H1 (cell line): Measurements from ENCODE around the gene TRIM67. TPM values are rescaled to one million over a fixed set of nuclear protein-coding genes. Genes with fewer than 3 reads are reported as not detected.

Experiments
- CTCF ChIA-PET: fragments of 300-600 bp; sonication (Branson Sonifier 250); formaldehyde crosslinking; loops from one replicate; lab custom pipeline; 2021; ENCODE audit not compliant: partially characterized antibody; lab: Charles Lee
- POLR2A ChIA-PET: fragments of 300-600 bp; sonication (Branson Sonifier 250); formaldehyde crosslinking; loops from one replicate; lab custom pipeline; 2021; ENCODE audit warnings: inconsistent platforms; ENCODE audit not compliant: partially characterized antibody; lab: Charles Lee
- DNase-seq, 2 experiments: peaks; one replicate each; pipeline versions ENCODE4 v3.0.0 to v3.0.0-alpha.2; 2010 to 2022; ENCODE audit warnings: low spot score in 2 of 2, low read depth in 1 of 2, mixed read lengths in 1 of 2
- FAIRE-seq: peaks from 2 replicates; lab custom pipeline; 2011; peaks lifted over from hg19 to GRCh38; lab: Jason Lieb, UNC
- H2AFZ ChIP-seq: 2 replicates; pipeline ENCODE4 v1.8.1; 2012; ENCODE audit warnings: low read length, inconsistent platforms
- H2AK5ac ChIP-seq: 2 replicates; pipeline ENCODE4 v1.6.1; 2013; ENCODE audit warnings: low read depth, low read length
- H2BK120ac ChIP-seq: replicated peaks from 2 replicates; pipeline ENCODE3; 2013; ENCODE audit warnings: low read depth, low read length, inconsistent platforms
- H2BK12ac ChIP-seq: 2 replicates; pipeline ENCODE4 v1.6.1; 2013; ENCODE audit warnings: low read depth, low read length
- H2BK15ac ChIP-seq: 2 replicates; pipeline ENCODE4 v1.6.1; 2013; ENCODE audit warnings: low read length
- H2BK20ac ChIP-seq: 2 replicates; pipeline ENCODE4 v1.6.1; 2013; ENCODE audit warnings: low read length
- H2BK5ac ChIP-seq: 2 replicates; pipeline ENCODE4 v1.6.1; 2013; ENCODE audit warnings: low read depth, low read length
- H3K14ac ChIP-seq: 2 replicates; pipeline ENCODE4 v1.6.1; 2013; ENCODE audit warnings: inconsistent platforms; ENCODE audit not compliant: insufficient read length
- H3K18ac ChIP-seq: 2 replicates; pipeline ENCODE4 v1.6.1; 2013; ENCODE audit warnings: low read length; ENCODE audit errors: extremely low read depth
- H3K23ac ChIP-seq: 2 replicates; pipeline ENCODE4 v1.6.1; 2013; ENCODE audit warnings: inconsistent platforms; ENCODE audit not compliant: insufficient read length
- H3K23me2 ChIP-seq: 2 replicates; pipeline ENCODE4 v1.6.1; 2013; ENCODE audit warnings: low read depth, low read length
- H3K27ac ChIP-seq: 2 replicates; pipeline ENCODE4 v1.6.1; 2011; ENCODE audit warnings: low read depth, low read length, inconsistent platforms
- H3K27me3 ChIP-seq, 4 experiments: replicated peaks in 1 of 4; 1 replicate in 1 of 4; 2 replicates in 3 of 4; pipeline versions ENCODE4 v1.6.1 to v1.8.1; 2011 to 2013; ENCODE audit warnings: low read length in 3 of 4, mild to moderate bottlenecking in 3 of 4, inconsistent platforms in 2 of 4, mixed read lengths in 2 of 4, moderate library complexity in 1 of 4; ENCODE audit not compliant: control insufficient read depth in 3 of 4, insufficient read depth in 3 of 4; ENCODE audit errors: extremely low read depth in 1 of 4
- H3K36me3 ChIP-seq, 4 experiments: 2 replicates each; pipeline versions ENCODE4 v1.6.1 to v1.8.1; 2011 to 2013; ENCODE audit warnings: mild to moderate bottlenecking in 4 of 4, low read length in 3 of 4, moderate library complexity in 2 of 4, control low read depth in 1 of 4, inconsistent platforms in 1 of 4; ENCODE audit not compliant: insufficient read depth in 4 of 4, control insufficient read depth in 2 of 4
- H3K4ac ChIP-seq: replicated peaks from 2 replicates; pipeline ENCODE3; 2013; ENCODE audit warnings: low read length, low read depth, mixed read lengths, inconsistent platforms; ENCODE audit not compliant: insufficient read length
- H3K4me1 ChIP-seq, 4 experiments: replicated peaks in 1 of 4; 1 replicate in 1 of 4; 2 replicates in 3 of 4; pipeline versions ENCODE4 v1.6.1 to v1.8.1; 2011 to 2013; ENCODE audit warnings: low read length in 3 of 4, inconsistent platforms in 2 of 4, mixed read lengths in 1 of 4; ENCODE audit not compliant: insufficient read depth in 4 of 4, control insufficient read depth in 3 of 4
- H3K4me2 ChIP-seq, 2 experiments: 2 replicates each; pipeline versions ENCODE4 v1.6.1 to v1.8.1; 2011 to 2013; ENCODE audit warnings: low read depth in 2 of 2, low read length in 2 of 2, control low read depth in 1 of 2, inconsistent platforms in 1 of 2, mild to moderate bottlenecking in 1 of 2; ENCODE audit not compliant: insufficient read depth in 1 of 2
- H3K4me3 ChIP-seq, 4 experiments: fragments of 200-600, 300-600 bp in 1 of 4; sonication (generic), shearing (Covaris generic), sonication (Bioruptor Twin) in 1 of 4; 2 replicates each; pipeline versions ENCODE4 v1.5.1 to v1.8.1; 2011 to 2016; ENCODE audit warnings: low read length in 4 of 4, low read depth in 3 of 4, control low read depth in 2 of 4, inconsistent platforms in 2 of 4, mild to moderate bottlenecking in 2 of 4, mixed read lengths in 1 of 4, moderate library complexity in 1 of 4; ENCODE audit not compliant: insufficient read depth in 2 of 4; ENCODE audit errors: extremely low read depth in 1 of 4
- H3K56ac ChIP-seq: replicated peaks from 2 replicates; pipeline ENCODE3; 2013; ENCODE audit warnings: low read depth, mild to moderate bottlenecking, mixed read lengths, low read length, inconsistent platforms; ENCODE audit not compliant: insufficient read length
- H3K79me1 ChIP-seq: 2 replicates; pipeline ENCODE4 v1.6.1; 2013; ENCODE audit warnings: low read depth, low read length, control low read depth
- H3K79me2 ChIP-seq, 2 experiments: 2 replicates each; pipeline versions ENCODE4 v1.6.1 to v1.8.1; 2012 to 2013; ENCODE audit warnings: low read length in 2 of 2, mild to moderate bottlenecking in 2 of 2, inconsistent platforms in 1 of 2; ENCODE audit not compliant: insufficient read depth in 2 of 2, control insufficient read depth in 1 of 2
- H3K9ac ChIP-seq, 4 experiments: replicated peaks in 1 of 4; 1 replicate in 1 of 4; 2 replicates in 3 of 4; pipeline versions ENCODE4 v1.6.1 to v1.8.1; 2011 to 2013; ENCODE audit warnings: low read depth in 3 of 4, low read length in 3 of 4, control low read depth in 2 of 4, mild to moderate bottlenecking in 2 of 4, moderate library complexity in 2 of 4, inconsistent platforms in 1 of 4; ENCODE audit errors: extremely low read depth in 1 of 4
- H3K9me3 ChIP-seq, 2 experiments: 2 replicates each; pipeline versions ENCODE4 v1.6.1 to v1.8.1; 2012 to 2013; ENCODE audit warnings: mild to moderate bottlenecking in 2 of 2, moderate library complexity in 2 of 2, control low read depth in 1 of 2, inconsistent platforms in 1 of 2, low read depth in 1 of 2, low read length in 1 of 2, mixed read lengths in 1 of 2; ENCODE audit not compliant: insufficient read depth in 2 of 2
- H4K20me1 ChIP-seq, 2 experiments: replicated peaks in 1 of 2; 2 replicates each; pipeline versions ENCODE3 to v1.8.1; 2011 to 2013; ENCODE audit warnings: inconsistent platforms in 2 of 2, low read length in 2 of 2, mild to moderate bottlenecking in 1 of 2; ENCODE audit not compliant: insufficient read depth in 2 of 2, control insufficient read depth in 1 of 2
- H4K5ac ChIP-seq: 2 replicates; pipeline ENCODE4 v1.6.1; 2013; ENCODE audit warnings: low read length, low read depth, mixed read lengths, inconsistent platforms; ENCODE audit not compliant: insufficient read length
- H4K8ac ChIP-seq: 2 replicates; pipeline ENCODE4 v1.8.0; 2013; ENCODE audit warnings: mild to moderate bottlenecking, moderate library complexity, low read length, inconsistent platforms; ENCODE audit not compliant: insufficient read depth; ENCODE audit errors: extremely low read depth
- H4K91ac ChIP-seq: replicated peaks from 2 replicates; pipeline ENCODE3; 2013; ENCODE audit warnings: low read length, mixed read lengths, inconsistent platforms; ENCODE audit not compliant: insufficient read length
- CTCF ChIP-seq, 3 experiments: IDR thresholded peaks; 1 replicate in 2 of 3; 2 replicates in 1 of 3; pipeline versions ENCODE4 v1.5.1 to v1.6.1; 2011; ENCODE audit warnings: low read length in 3 of 3, mild to moderate bottlenecking in 3 of 3, inconsistent platforms in 2 of 3, low read depth in 1 of 3, moderate library complexity in 1 of 3; ENCODE audit not compliant: insufficient read depth in 1 of 3; ENCODE audit errors: control extremely low read depth in 1 of 3
- EZH2 ChIP-seq: fragments of 200-600 bp; sonication (generic); IDR thresholded peaks from 2 replicates; pipeline ENCODE4 v1.7.1; 2012; ENCODE audit warnings: low read depth, mild to moderate bottlenecking, moderate library complexity, low read length, inconsistent platforms; ENCODE audit not compliant: severe bottlenecking
- KDM1A ChIP-seq: fragments of 200-600, 300-600 bp; sonication (generic); IDR thresholded peaks from 2 replicates; pipeline ENCODE4 v1.7.1; 2016; ENCODE audit warnings: mild to moderate bottlenecking, low read length, borderline replicate concordance
- MAFK ChIP-seq: IDR thresholded peaks from 2 replicates; pipeline ENCODE4 v1.6.1; 2012; ENCODE audit warnings: low read depth, mild to moderate bottlenecking, improper control_type of control experiment, low read length
- POLR2A ChIP-seq, 2 experiments: IDR thresholded peaks; 1 replicate in 1 of 2; 2 replicates in 1 of 2; pipeline ENCODE4 v1.6.1; 2011; ENCODE audit warnings: low read depth in 2 of 2, low read length in 2 of 2, mild to moderate bottlenecking in 2 of 2; ENCODE audit errors: control extremely low read depth in 1 of 2
- RNF2 ChIP-seq: fragments of 200-900, 300-1000 bp; sonication (generic); IDR thresholded peaks from 2 replicates; pipeline ENCODE4 v1.7.1; 2016; ENCODE audit warnings: borderline replicate concordance, low read depth, mild to moderate bottlenecking, antibody characterized with exemption, low read length; ENCODE audit not compliant: poor library complexity, severe bottlenecking; ENCODE audit errors: missing control alignments
- WGBS, 2 experiments: shearing (Covaris generic) in 1 of 2; methylation state at CpG; one replicate each; pipeline versions ENCODE4 v1.1.6 to v1.1.7; 2013 to 2015; ENCODE audit warnings: low lambda C conversion rate in 2 of 2, mixed read lengths in 2 of 2, inconsistent platforms in 1 of 2, low coverage in 1 of 2, missing lambda C conversion rate in 1 of 2; ENCODE audit not compliant: insufficient replicate concordance in 2 of 2, insufficient coverage in 1 of 2, insufficient read length in 1 of 2; ENCODE audit errors: extremely low coverage in 1 of 2, missing lambda C conversion rate in 1 of 2; 5-methylcytosine and 5-hydroxymethylcytosine counted together
- polyA plus RNA-seq, 7 experiments: library from polyadenylated mRNA; depleted of rRNA in 3 of 7; stranded (reverse) in 5 of 7; unstranded in 2 of 7; fragments of >200 nt in 5 of 7; fragments of 200-250 nt in 2 of 7; gene quantifications; 1 replicate in 5 of 7; 2 replicates in 1 of 7; 4 replicates in 1 of 7; pipeline versions ENCODE4 v1.2.1 to v1.2.3, GENCODE V29; 2011 to 2013; ENCODE audit warnings: missing spikeins in 2 of 7, mixed read lengths in 2 of 7
- total RNA-seq: library from RNA; stranded (reverse); fragmentation: NEBNext Ultra II Directional; extraction: Animal tissue kit (Norgen Biotek cat#: 25700); gene quantifications from 2 replicates; pipeline ENCODE4 v1.2.1, GENCODE V29; 2021

Gene TRIM67
- total and polyA plus RNA-seq, 2 of the 8 experiments (the other 6 are each of a cell fraction or from before 2014, with no cell fraction given), result under 0.01 TPM; not detected in 1

- ChIA-PET POLR2A (no interaction called here), CTCF (interaction anchor here (1.0 to 2.4 kb wide), 2 partner anchors 15 to 33 kb away, joined by 3 to 7 read pairs; no protein-coding TSS in a partner anchor)
- H4K5ac ChIP-seq, result no peak overlapping the region
- H3K9ac ChIP-seq, result no peak overlapping the region
- H3K4me3 ChIP-seq, result no peak overlapping the region
- no peak for DNase-seq
- peak overlapping the region; percentile 75 for H4K8ac ChIP-seq
- H3K27ac ChIP-seq, result no peak overlapping the region
- no peak overlapping the region for H3K14ac ChIP-seq
- H3K18ac ChIP-seq, result no peak overlapping the region
- no peak overlapping the region for H3K56ac ChIP-seq
- H4K20me1 ChIP-seq, result no peaks in the 10 kb centered on the region
- H2AFZ ChIP-seq, result no peak overlapping the region
- H2AK5ac ChIP-seq, result no peak overlapping the region
- no peaks in the 10 kb centered on the region; a peak in 3 of 7 replicates for H3K27me3 ChIP-seq
- TF ChIP-seq CTCF (IDR thresholded peaks at IDR 0.05; ENCODE audit: control extremely low read depth in 1 of 3, insufficient read depth in 1 of 3, low read depth in 1 of 3, low read length in 3 of 3), result no peak
- TF ChIP-seq MAFK, result no peak
- TF ChIP-seq POLR2A (IDR thresholded peaks at IDR 0.05; ENCODE audit: control extremely low read depth in 1 of 2, low read depth in 2 of 2, low read length in 2 of 2), result no peak
- TF ChIP-seq EZH2, result no peak
- TF ChIP-seq RNF2, result no peak
- TF ChIP-seq KDM1A, result no peak
- TF ChIP-seq, all 59 proteins: peak for 0
- Histone ChIP-seq H3K79me2 (no peaks in the 10 kb centered on the region), H3K4me1 (no peaks in the 10 kb centered on the region), H2BK5ac (no peak overlapping the region), H4K91ac (no peak overlapping the region), H3K23ac (no peak overlapping the region), H3K4me2 (no peak overlapping the region), H2BK12ac (no peak overlapping the region), H3K23me2 (no peaks in the 10 kb centered on the region), H3K36me3 (no peaks in the 10 kb centered on the region), H3K79me1 (no peaks in the 10 kb centered on the region), H3K9me3 (peaks cover 0 to 3% of the 10 kb centered on the region in 2 experiments; a peak in 1 of 4 replicates), H2BK120ac (no peak overlapping the region), H2BK15ac (no peak overlapping the region), H2BK20ac (no peak overlapping the region), H3K4ac (no peak overlapping the region)
- 93% methylated on average over 14 of the region's 14 CpGs; no CpG with 5 or more reads in 1 of the 2 experiments for WGBS, 2 experiments
- no peak for FAIRE-seq
Observed at GRCh38 chr1:231124746-231125145, 37.1 kb upstream of the TRIM67 start.
